Measurements from ENCODE around the gene ANKRD34A. TPM values are rescaled to one million over a fixed set of nuclear protein-coding genes. Genes with fewer than 3 reads are reported as not detected.

The ANKRD34A gene
- 1 to 10 TPM; 5.8 to 6.1 TPM for total RNA-seq

- H3K27ac Mint-ChIP-seq, result peak within 1 kb of the TSS; percentile 87
- intact Hi-C loops (cut with DNase I, micrococcal nuclease), result loop anchor here (1.0 to 5.0 kb wide), 11 partner anchors 8 to 105 kb away; partner anchors contain the start of genes PIAS3 (in 2 of the 2), RBM8A (in 2 of the 2), PEX11B (in 1 of the 2) and TXNIP (in 1 of the 2)
- peak; percentile 95 for DNase-seq
- peaks cover 20% of the 10 kb centered on the region for H3K36me3 Mint-ChIP-seq (ENCODE audit: low read depth)
- peak within 1 kb of the TSS; percentile 85 for H3K4me3 Mint-ChIP-seq
- peaks cover 30% of the 10 kb centered on the region for H3K4me1 Mint-ChIP-seq
- no peaks in the 10 kb centered on the region for H3K27me3 Mint-ChIP-seq
- ChIA-PET CTCF (interaction anchor here (0.7 to 6.1 kb wide), 23 partner anchors 8 to 119 kb away, joined by 3 to 46 read pairs (median 5); partner anchors contain the start of genes NUDT17, PIAS3, RBM8A and TXNIP), POLR2A (interaction anchor here (0.6 to 4.7 kb wide), 17 partner anchors 8 to 139 kb away, joined by 3 to 38 read pairs (median 5); partner anchors contain the start of genes NUDT17, PIAS3, RBM8A and TXNIP)
- ATAC-seq, result peak; percentile 88
- peaks cover 10% of the 10 kb centered on the region for H3K9me3 Mint-ChIP-seq (ENCODE audit: low read depth)
These were observed at the start of gene ANKRD34A, which contains the start of gene POLR3GL for GRCh38 chr1:145964328-145965118. Gene ANKRD34A (minus strand): TSS chr1:145964575. CDS start chr1:145961759, 2,816 bp downstream. Gene POLR3GL (plus strand): TSS chr1:145964690. CDS start chr1:145974866, 10,176 bp downstream.

GRCh38 chr1:146013559-146013922 is 49.2 kb upstream of the ANKRD34A start:
- no peak for DNase-seq
- H3K27ac Mint-ChIP-seq, result no peak overlapping the region

GRCh38 chr1:146012703-146013558 is 48.6 kb upstream of the ANKRD34A start:
- H3K4me1 Mint-ChIP-seq, result peaks cover 7% of the 10 kb centered on the region
- POLR2A ChIA-PET, result no interaction called here

More at GRCh38 chr1:146013559-146013922, 49.2 kb upstream of the ANKRD34A start:
- CTCF ChIA-PET, result interaction anchor here (0.6 to 2.1 kb wide), 7 partner anchors 14 to 169 kb away, joined by 3 to 12 read pairs (median 4); partner anchors contain the start of gene NUDT17
- POLR2A ChIA-PET, result no interaction called here
- Mint-ChIP-seq H3K27me3 (peaks cover 8% of the 10 kb centered on the region), H3K9me3 (ENCODE audit: low read depth) (no peaks in the 10 kb centered on the region), H3K4me1 (peaks cover 7% of the 10 kb centered on the region), H3K4me3 (no peak overlapping the region), H3K36me3 (ENCODE audit: low read depth) (no peaks in the 10 kb centered on the region)
- intact Hi-C loops (cut with DNase I, micrococcal nuclease), result loop anchor here (1.0 to 10.0 kb wide), 4 partner anchors 21 to 289 kb away; partner anchors contain the start of gene NUDT17 (in 1 of the 2)
- no peak for ATAC-seq

GRCh38 chr1:146010126-146010738 is 45.9 kb upstream of the ANKRD34A start:
- CTCF ChIA-PET, result interaction anchor here (0.6 to 4.6 kb wide), 6 partner anchors 13 to 165 kb away, joined by 3 to 119 read pairs (median 6); partner anchors contain the start of gene NUDT17
- POLR2A ChIA-PET, result interaction anchor here (0.9 to 1.2 kb wide), 2 partner anchors 20 to 41 kb away, joined by 3 to 5 read pairs; no protein-coding TSS in a partner anchor
- H3K4me1 Mint-ChIP-seq, result peaks cover 26% of the 10 kb centered on the region
- no peak overlapping the region for H3K4me3 Mint-ChIP-seq
- H3K27me3 Mint-ChIP-seq, result no peaks in the 10 kb centered on the region
- DNase-seq, result no peak
- ATAC-seq, result no peak
- intact Hi-C loops (cut with DNase I, micrococcal nuclease), result loop anchor here in 1 of 2 experiments (2.0 to 10.0 kb wide), 3 partner anchors 25 to 285 kb away; no protein-coding TSS in a partner anchor
- no peaks in the 10 kb centered on the region for H3K36me3 Mint-ChIP-seq (ENCODE audit: low read depth)
- no peak overlapping the region for H3K27ac Mint-ChIP-seq
- no peaks in the 10 kb centered on the region for H3K9me3 Mint-ChIP-seq (ENCODE audit: low read depth)

More at GRCh38 chr1:146012703-146013558, 48.6 kb upstream of the ANKRD34A start:
- no peaks in the 10 kb centered on the region for H3K9me3 Mint-ChIP-seq (ENCODE audit: low read depth)
- CTCF ChIA-PET, result interaction anchor here (0.6 to 2.5 kb wide), 16 partner anchors 13 to 168 kb away, joined by 3 to 13 read pairs (median 4); partner anchors contain the start of genes ANKRD34A, LIX1L, NUDT17 and POLR3GL
- no peak overlapping the region for H3K4me3 Mint-ChIP-seq
- H3K27ac Mint-ChIP-seq, result peak overlapping the region; percentile 21
- no peaks in the 10 kb centered on the region for H3K36me3 Mint-ChIP-seq (ENCODE audit: low read depth)
- intact Hi-C loops (cut with DNase I, micrococcal nuclease), result loop anchor here (1.0 to 10.0 kb wide), 4 partner anchors 22 to 288 kb away; partner anchors contain the start of gene NUDT17 (in 2 of the 2)
- DNase-seq, result peak; percentile 71
- peaks cover 5% of the 10 kb centered on the region for H3K27me3 Mint-ChIP-seq
- peak; percentile 81 for ATAC-seq

- CTCF ChIA-PET, result interaction anchor here (0.6 to 4.6 kb wide), 24 partner anchors 10 to 202 kb away, joined by 3 to 119 read pairs (median 6); partner anchors contain the start of genes ANKRD34A, LIX1L, NUDT17 and PIAS3
- peaks cover 37% of the 10 kb centered on the region for H3K4me1 Mint-ChIP-seq
- no peaks in the 10 kb centered on the region for H3K9me3 Mint-ChIP-seq (ENCODE audit: low read depth)
- no peak for DNase-seq
- ATAC-seq, result no peak
- POLR2A ChIA-PET, result interaction anchor here (1.6 kb wide), 1 partner anchor 30 kb away, joined by 5 read pairs; no protein-coding TSS in a partner anchor
- H3K36me3 Mint-ChIP-seq (ENCODE audit: low read depth), result no peaks in the 10 kb centered on the region
- no peaks in the 10 kb centered on the region for H3K27me3 Mint-ChIP-seq
- H3K27ac Mint-ChIP-seq, result peak overlapping the region; percentile 76
- H3K4me3 Mint-ChIP-seq, result peak overlapping the region; percentile 58
- intact Hi-C loops (cut with DNase I, micrococcal nuclease), result loop anchor here (1.0 kb wide), 3 partner anchors 11 to 164 kb away; partner anchors contain the start of gene TXNIP (in 1 of the 2)
These were observed 43.2 kb upstream of the ANKRD34A start for GRCh38 chr1:146007489-146008133.

- POLR2A ChIA-PET, result interaction anchor here (0.6 to 0.9 kb wide), 3 partner anchors 22 to 160 kb away, joined by 3 to 10 read pairs (median 3); partner anchors contain the start of gene RBM8A
- DNase-seq (peak; percentile 11), ATAC-seq (no peak)
- H3K27me3 Mint-ChIP-seq, result no peaks in the 10 kb centered on the region
- H3K27ac Mint-ChIP-seq, result peak overlapping the region; percentile 78
- CTCF ChIA-PET, result interaction anchor here (1.3 to 5.4 kb wide), 3 partner anchors 10 to 34 kb away, joined by 4 to 55 read pairs (median 5); no protein-coding TSS in a partner anchor
- H3K36me3 Mint-ChIP-seq (ENCODE audit: low read depth), result no peaks in the 10 kb centered on the region
- no peak overlapping the region for H3K4me3 Mint-ChIP-seq
- intact Hi-C loops (cut with DNase I, micrococcal nuclease), result no loop called here
- H3K9me3 Mint-ChIP-seq (ENCODE audit: low read depth), result no peaks in the 10 kb centered on the region
- peaks cover 76% of the 10 kb centered on the region for H3K4me1 Mint-ChIP-seq
These were observed 37.3 kb upstream of the ANKRD34A start for GRCh38 chr1:146001709-146002108.

- Mint-ChIP-seq H3K9me3 (ENCODE audit: low read depth) (no peaks in the 10 kb centered on the region), H3K27ac (peak overlapping the region; percentile 99), H3K4me3 (peak overlapping the region; percentile 50), H3K27me3 (no peaks in the 10 kb centered on the region), H3K4me1 (peaks cover 57% of the 10 kb centered on the region), H3K36me3 (ENCODE audit: low read depth) (peaks cover 18% of the 10 kb centered on the region)
- intact Hi-C loops (cut with DNase I, micrococcal nuclease), result loop anchor here in 1 of 2 experiments (5.0 kb wide), 1 partner anchor 72 kb away; the partner anchor contains the start of gene RBM8A
- peak; percentile 30 for DNase-seq
- ATAC-seq, result peak; percentile 11
- ChIA-PET POLR2A (interaction anchor here (0.6 kb wide), 1 partner anchor 10 kb away, joined by 6 read pairs; no protein-coding TSS in a partner anchor), CTCF (interaction anchor here (4.9 to 13.6 kb wide), 2 partner anchors 7 to 19 kb away, joined by 25 to 161 read pairs; no protein-coding TSS in a partner anchor)
These were observed 35.1 kb upstream of the ANKRD34A start for GRCh38 chr1:145999321-146000024.

GRCh38 chr1:145997718-145998023 is 33.3 kb upstream of the ANKRD34A start:
- Mint-ChIP-seq H3K27ac (peak overlapping the region; percentile 99), H3K27me3 (no peaks in the 10 kb centered on the region), H3K36me3 (ENCODE audit: low read depth) (peaks cover 36% of the 10 kb centered on the region), H3K9me3 (ENCODE audit: low read depth) (no peaks in the 10 kb centered on the region), H3K4me1 (peaks cover 63% of the 10 kb centered on the region), H3K4me3 (peak overlapping the region; percentile 92)
- no peak for ATAC-seq
- ChIA-PET POLR2A (interaction anchor here (0.8 to 10.4 kb wide), 5 partner anchors 9 to 54 kb away, joined by 3 to 127 read pairs (median 8); partner anchors contain the start of genes ANKRD34A and POLR3GL), CTCF (interaction anchor here (0.7 to 13.6 kb wide), 12 partner anchors 9 to 303 kb away, joined by 3 to 161 read pairs (median 4); partner anchors contain the start of genes ANKRD34A and POLR3GL)
- DNase-seq, result peak; percentile 5
- intact Hi-C loops (cut with DNase I, micrococcal nuclease), result loop anchor here (1.0 to 5.0 kb wide), 6 partner anchors 9 to 112 kb away; partner anchors contain the start of genes ANKRD34A (in 1 of the 2), ANKRD35 (in 1 of the 2), PEX11B (in 1 of the 2) and POLR3GL (in 1 of the 2)

Measured in activated CD4-positive, alpha-beta T cell treated with anti-CD3 and anti-CD28 coated beads for 36 hours (primary cell).